ENCODE results near the gene DCHS1.
A peak's percentile ranks its signal among the peaks of the same experiment; 100 is the strongest.

Gene DCHS1

GRCh38 chr11:6603287-6604080 lies 52.1 kb downstream of the DCHS1 start, which contains the start of the genes ILK and RRP8:
ILK (plus strand) TSS chr11:6603774; CDS start chr11:6604272, 498 bp downstream.
RRP8 (minus strand) TSS chr11:6603616; CDS start chr11:6603502, 114 bp downstream.
- H3K4me3 ChIP-seq (ENCODE audit: low read length) = peak within 1 kb of the TSS; percentile 67
- peak; percentile 58 for DNase-seq (ENCODE audit: low read depth, low spot score)

- H3K4me3 ChIP-seq (ENCODE audit: low read length) = peak overlapping the region; percentile 67
- no peak for DNase-seq (ENCODE audit: low read depth, low spot score)
These were observed 53.3 kb downstream of the DCHS1 start for GRCh38 chr11:6602096-6602940.

GRCh38 chr11:6601041-6601461 lies 54.6 kb downstream of the DCHS1 start:
- DNase-seq (ENCODE audit: low read depth, low spot score) = no peak

GRCh38 chr11:6599881-6600390 lies 55.7 kb downstream of the DCHS1 start:
- no peak for DNase-seq (ENCODE audit: low read depth, low spot score)
- H3K4me3 ChIP-seq (ENCODE audit: low read length) = no peak overlapping the region

More at GRCh38 chr11:6601041-6601461, 54.6 kb downstream of the DCHS1 start:
- no peak overlapping the region for H3K4me3 ChIP-seq (ENCODE audit: low read length)

GRCh38 chr11:6599449-6599848 lies 56.2 kb downstream of the DCHS1 start:
- no peak for DNase-seq (ENCODE audit: low read depth, low spot score)
- H3K4me3 ChIP-seq (ENCODE audit: low read length) = no peak overlapping the region

GRCh38 chr11:6598555-6598954 lies 57.1 kb downstream of the DCHS1 start:
- no peak for DNase-seq (ENCODE audit: low read depth, low spot score)
- no peak overlapping the region for H3K4me3 ChIP-seq (ENCODE audit: low read length)

GRCh38 chr11:6596239-6596877 lies 59.3 kb downstream of the DCHS1 start:
- DNase-seq (ENCODE audit: low read depth, low spot score) = no peak
- H3K4me3 ChIP-seq (ENCODE audit: low read length) = no peak overlapping the region

- no peak for DNase-seq (ENCODE audit: low read depth, low spot score)
- H3K4me3 ChIP-seq (ENCODE audit: low read length) = no peak overlapping the region
These were observed 61.4 kb downstream of the DCHS1 start for GRCh38 chr11:6594142-6594768.

GRCh38 chr11:6588018-6588417 lies 67.6 kb downstream of the DCHS1 start:
- DNase-seq (ENCODE audit: low read depth, low spot score) = no peak
- H3K4me3 ChIP-seq (ENCODE audit: low read length) = no peak overlapping the region

- no peak for DNase-seq (ENCODE audit: low read depth, low spot score)
- H3K4me3 ChIP-seq (ENCODE audit: low read length) = no peak overlapping the region
These were observed 68.2 kb downstream of the DCHS1 start for GRCh38 chr11:6587360-6587953.

- no peak overlapping the region for H3K4me3 ChIP-seq (ENCODE audit: low read length)
- DNase-seq (ENCODE audit: low read depth, low spot score) = no peak
These were observed 68.9 kb downstream of the DCHS1 start for GRCh38 chr11:6586434-6587359.

- no peak overlapping the region for H3K4me3 ChIP-seq (ENCODE audit: low read length)
- DNase-seq (ENCODE audit: low read depth, low spot score) = no peak
These were observed 71.1 kb downstream of the DCHS1 start for GRCh38 chr11:6584528-6584927.

GRCh38 chr11:6583584-6583983 lies 72.0 kb downstream of the DCHS1 start:
- H3K4me3 ChIP-seq (ENCODE audit: low read length) = no peak overlapping the region
- no peak for DNase-seq (ENCODE audit: low read depth, low spot score)

- DNase-seq (ENCODE audit: low read depth, low spot score) = no peak
- no peak overlapping the region for H3K4me3 ChIP-seq (ENCODE audit: low read length)
These were observed 75.9 kb downstream of the DCHS1 start for GRCh38 chr11:6579681-6580080.

GRCh38 chr11:6578134-6578533 lies 77.5 kb downstream of the DCHS1 start:
- H3K4me3 ChIP-seq (ENCODE audit: low read length) = no peak overlapping the region
- no peak for DNase-seq (ENCODE audit: low read depth, low spot score)

GRCh38 chr11:6576471-6577373 lies 78.9 kb downstream of the DCHS1 start:
- H3K4me3 ChIP-seq (ENCODE audit: low read length) = no peak overlapping the region
- DNase-seq (ENCODE audit: low read depth, low spot score) = peak; percentile 25

Data from Jurkat, Clone E6-1 (cell line).